ENCODE results near the gene PNKP. TPM values are rescaled to one million over a fixed set of nuclear protein-coding genes. Genes with fewer than 3 reads are reported as not detected.

Gene PNKP
- total and polyA plus RNA-seq, 7 donors: 16.7 to 31.9 (median 21.7) TPM

- Histone ChIP-seq H3K27ac (peak overlapping the region; percentile 92), H3K4me1 (peaks cover 46% of the 10 kb centered on the region), H3K4me3 (peak overlapping the region; percentile 69), H3K36me3 (ENCODE audit: insufficient read depth in 1 of 2, low read depth in 1 of 2) (peaks cover 0 to 41% of the 10 kb centered on the region in 2 donors), H3K27me3 (ENCODE audit: insufficient read depth in 3 of 3, low read length in 2 of 3) (no peaks in the 10 kb centered on the region), H3K9me3 (no peaks in the 10 kb centered on the region)
- TF ChIP-seq CTCF (IDR thresholded peaks at IDR 0.05): no peak
- DNase-seq (peak in 1 of 2 donors; percentile 8), ATAC-seq (no peak)
- intact Hi-C loops (cut with DNase I): loop anchor here (2.0 to 5.0 kb wide), 2 partner anchors 56 to 377 kb away; partner anchors contain the start of genes MED25 (in 1 of the 2) and RPS11 (in 1 of the 2)
- 83 to 90% (median 89%) methylated on average over 11 of the region's 11 CpGs for WGBS, 3 donors
Observed at GRCh38 chr19:49874503-49875157, 7.3 kb upstream of the PNKP start.

GRCh38 chr19:49873834-49874233, 6.5 kb upstream of the PNKP start:
- WGBS, 3 donors: 79 to 90% (median 85%) methylated on average over 10 of the region's 10 CpGs
- ATAC-seq (no peak), DNase-seq (peak in 1 of 2 donors; percentile 12)
- H3K27ac ChIP-seq: peak overlapping the region; percentile 92
- no peaks in the 10 kb centered on the region for H3K27me3 ChIP-seq (ENCODE audit: insufficient read depth in 3 of 3, low read length in 2 of 3)
- intact Hi-C loops (cut with DNase I): loop anchor here in 1 of 2 donors (2.0 kb wide), 1 partner anchor 55 kb away; the partner anchor contains the start of gene MED25
- H3K4me3 ChIP-seq: no peak overlapping the region
- H3K9me3 ChIP-seq: no peaks in the 10 kb centered on the region
- TF ChIP-seq CTCF (IDR thresholded peaks at IDR 0.05): no peak
- H3K4me1 ChIP-seq: peaks cover 41% of the 10 kb centered on the region
- H3K36me3 ChIP-seq (ENCODE audit: insufficient read depth in 1 of 2, low read depth in 1 of 2): peaks cover 0 to 33% of the 10 kb centered on the region in 2 donors

GRCh38 chr19:49873129-49873521, 5.7 kb upstream of the PNKP start:
- H3K4me1 ChIP-seq: peaks cover 40% of the 10 kb centered on the region
- WGBS, 3 donors: 90 to 91% (median 91%) methylated on average over 27 to 29 of the region's 29 CpGs
- ATAC-seq (no peak), DNase-seq (peak in 1 of 2 donors; percentile 15)
- H3K36me3 ChIP-seq (ENCODE audit: insufficient read depth in 1 of 2, low read depth in 1 of 2): peaks cover 0 to 28% of the 10 kb centered on the region in 2 donors
- no peak for TF ChIP-seq CTCF (IDR thresholded peaks at IDR 0.05)
- no peaks in the 10 kb centered on the region for H3K27me3 ChIP-seq (ENCODE audit: insufficient read depth in 3 of 3, low read length in 2 of 3)
- H3K27ac ChIP-seq: no peak overlapping the region
- intact Hi-C loops (cut with DNase I): no loop called here
- H3K4me3 ChIP-seq: no peak overlapping the region
- no peaks in the 10 kb centered on the region for H3K9me3 ChIP-seq

- Histone ChIP-seq H3K4me1 (peaks cover 39% of the 10 kb centered on the region), H3K36me3 (ENCODE audit: insufficient read depth in 1 of 2, low read depth in 1 of 2) (peaks cover 0 to 28% of the 10 kb centered on the region in 2 donors), H3K27ac (peak overlapping the region; percentile 28), H3K27me3 (ENCODE audit: insufficient read depth in 3 of 3, low read length in 2 of 3) (no peaks in the 10 kb centered on the region), H3K9me3 (no peaks in the 10 kb centered on the region), H3K4me3 (no peak overlapping the region)
- no peak for TF ChIP-seq CTCF (IDR thresholded peaks at IDR 0.05)
- ATAC-seq (no peak), DNase-seq (peak in 1 of 2 donors; percentile 13)
- 77 to 78% (median 78%) methylated on average over 23 to 27 of the region's 27 CpGs for WGBS, 3 donors
- intact Hi-C loops (cut with DNase I): no loop called here
Observed at GRCh38 chr19:49872245-49873128, 5.1 kb upstream of the PNKP start.

Measured in psoas muscle (tissue), 8 donors.